ENCODE results near the gene KSR2. TPM values are rescaled to one million over a fixed set of nuclear protein-coding genes. Genes with fewer than 3 reads are reported as not detected.
"Not testable (repeated sequence)": the region's sequence is repeated elsewhere in the genome, so short reads cannot be mapped to it uniquely, and the experiment has no call there.

The KSR2 gene
- total and polyA plus RNA-seq, 2 experiments from 2014 or later: under 0.01 to 0.02 TPM

- H3K27ac ChIP-seq: no peak overlapping the region
- no peaks in the 10 kb centered on the region for H3K27me3 ChIP-seq
- H3K4me3 ChIP-seq: no peak overlapping the region
- no peaks in the 10 kb centered on the region for H3K4me1 ChIP-seq (ENCODE audit: low read depth)
- DNase-seq (ENCODE audit: low read depth in 1 of 2, low spot score in 1 of 2): no peak
- TF ChIP-seq, protein P1, sequence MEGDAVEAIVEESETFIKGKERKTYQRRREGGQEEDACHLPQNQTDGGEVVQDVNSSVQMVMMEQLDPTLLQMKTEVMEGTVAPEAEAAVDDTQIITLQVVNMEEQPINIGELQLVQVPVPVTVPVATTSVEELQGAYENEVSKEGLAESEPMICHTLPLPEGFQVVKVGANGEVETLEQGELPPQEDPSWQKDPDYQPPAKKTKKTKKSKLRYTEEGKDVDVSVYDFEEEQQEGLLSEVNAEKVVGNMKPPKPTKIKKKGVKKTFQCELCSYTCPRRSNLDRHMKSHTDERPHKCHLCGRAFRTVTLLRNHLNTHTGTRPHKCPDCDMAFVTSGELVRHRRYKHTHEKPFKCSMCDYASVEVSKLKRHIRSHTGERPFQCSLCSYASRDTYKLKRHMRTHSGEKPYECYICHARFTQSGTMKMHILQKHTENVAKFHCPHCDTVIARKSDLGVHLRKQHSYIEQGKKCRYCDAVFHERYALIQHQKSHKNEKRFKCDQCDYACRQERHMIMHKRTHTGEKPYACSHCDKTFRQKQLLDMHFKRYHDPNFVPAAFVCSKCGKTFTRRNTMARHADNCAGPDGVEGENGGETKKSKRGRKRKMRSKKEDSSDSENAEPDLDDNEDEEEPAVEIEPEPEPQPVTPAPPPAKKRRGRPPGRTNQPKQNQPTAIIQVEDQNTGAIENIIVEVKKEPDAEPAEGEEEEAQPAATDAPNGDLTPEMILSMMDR (IDR thresholded peaks at IDR 0.05; ENCODE audit: low read depth, low read length): no peak
- no peaks in the 10 kb centered on the region for H3K36me3 ChIP-seq
- peaks cover under 1% of the 10 kb centered on the region for H3K9me3 ChIP-seq (ENCODE audit: low read depth)
Measured at GRCh38 chr12:117760990-117761389, 207.8 kb downstream of the KSR2 start.

- Histone ChIP-seq H3K27ac (no peak overlapping the region), H3K4me1 (ENCODE audit: low read depth) (no peaks in the 10 kb centered on the region), H3K27me3 (no peaks in the 10 kb centered on the region), H3K36me3 (no peaks in the 10 kb centered on the region), H3K9me3 (ENCODE audit: low read depth) (no peaks in the 10 kb centered on the region), H3K4me3 (no peak overlapping the region)
- no peak for DNase-seq (ENCODE audit: low read depth in 1 of 2, low spot score in 1 of 2)
- TF ChIP-seq, protein P1 (IDR thresholded peaks at IDR 0.05; ENCODE audit: low read depth, low read length): no peak
Measured at GRCh38 chr12:117750657-117751056, 218.1 kb downstream of the KSR2 start.

DNA sequence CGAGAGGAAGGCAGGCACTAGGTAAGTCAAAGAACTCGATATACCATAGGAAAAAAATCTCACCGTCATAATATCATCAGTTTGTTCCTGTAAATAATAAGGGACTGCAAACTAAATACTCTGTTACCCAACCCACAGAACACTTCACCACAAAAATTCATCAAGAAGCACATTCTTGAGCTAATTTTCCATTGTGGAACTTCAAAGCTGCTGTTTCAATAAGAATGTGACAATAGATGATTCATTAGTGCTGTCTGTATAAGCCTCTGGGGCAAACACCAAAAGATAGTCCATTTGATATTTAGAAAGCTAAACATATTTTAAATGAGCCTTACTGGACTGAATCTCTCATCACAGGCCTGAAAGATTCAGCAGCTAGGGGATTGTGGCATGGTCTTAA, 219.4 kb downstream of the KSR2 start:
- Histone ChIP-seq H3K27ac (no peak overlapping the region), H3K9me3 (ENCODE audit: low read depth) (no peaks in the 10 kb centered on the region), H3K27me3 (no peaks in the 10 kb centered on the region), H3K4me3 (no peak overlapping the region), H3K4me1 (ENCODE audit: low read depth) (no peaks in the 10 kb centered on the region), H3K36me3 (no peaks in the 10 kb centered on the region)
- TF ChIP-seq, protein P1 (IDR thresholded peaks at IDR 0.05; ENCODE audit: low read depth, low read length): no peak
- no peak for DNase-seq (ENCODE audit: low read depth in 1 of 2, low spot score in 1 of 2)

- not testable (repeated sequence) for H3K27ac ChIP-seq; H3K9me3 ChIP-seq (ENCODE audit: low read depth); H3K36me3 ChIP-seq; DNase-seq (ENCODE audit: low read depth in 1 of 2, low spot score in 1 of 2); H3K4me1 ChIP-seq (ENCODE audit: low read depth); H3K4me3 ChIP-seq; H3K27me3 ChIP-seq
Measured at GRCh38 chr12:117746358-117746757, 222.4 kb downstream of the KSR2 start.

- H3K27ac ChIP-seq: no peak overlapping the region
- H3K9me3 ChIP-seq (ENCODE audit: low read depth): no peaks in the 10 kb centered on the region
- no peaks in the 10 kb centered on the region for H3K4me1 ChIP-seq (ENCODE audit: low read depth)
- H3K36me3 ChIP-seq: no peaks in the 10 kb centered on the region
- TF ChIP-seq, protein P1 (IDR thresholded peaks at IDR 0.05; ENCODE audit: low read depth, low read length): no peak
- no peak for DNase-seq (ENCODE audit: low read depth in 1 of 2, low spot score in 1 of 2)
- no peaks in the 10 kb centered on the region for H3K27me3 ChIP-seq
- no peak overlapping the region for H3K4me3 ChIP-seq
Measured at GRCh38 chr12:117744418-117744817, 224.4 kb downstream of the KSR2 start.

DNA sequence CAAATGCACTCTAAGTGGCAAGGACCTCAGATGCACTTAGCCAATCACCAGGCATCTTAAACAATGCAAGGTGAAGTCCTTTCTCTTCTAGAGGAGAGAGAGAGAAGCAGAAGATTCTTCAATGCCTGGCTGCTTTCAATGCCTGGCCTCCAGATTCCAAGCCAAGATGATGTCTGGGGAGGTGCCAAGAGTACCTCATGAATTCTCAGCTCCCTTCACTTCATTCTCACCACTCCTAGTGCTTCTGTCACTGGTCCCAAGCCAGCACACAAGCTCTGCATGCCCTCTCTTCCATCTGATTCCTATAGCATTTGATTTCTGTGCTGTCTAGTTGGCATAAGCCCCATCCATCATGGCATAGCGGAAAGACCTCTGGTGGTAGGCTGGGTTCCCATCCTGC, 225.0 kb downstream of the KSR2 start:
- Histone ChIP-seq H3K9me3 (ENCODE audit: low read depth) (no peaks in the 10 kb centered on the region), H3K36me3 (no peaks in the 10 kb centered on the region), H3K4me1 (ENCODE audit: low read depth) (no peaks in the 10 kb centered on the region), H3K27ac (no peak overlapping the region), H3K27me3 (no peaks in the 10 kb centered on the region), H3K4me3 (no peak overlapping the region)
- TF ChIP-seq, protein P1 (IDR thresholded peaks at IDR 0.05; ENCODE audit: low read depth, low read length): no peak
- no peak for DNase-seq (ENCODE audit: low read depth in 1 of 2, low spot score in 1 of 2)
